Brain microvascular endothelial cell (primary cell): ENCODE results near the gene TCEANC2.

ENCODE experiments used
- DNase-seq: peaks from one replicate; pipeline ENCODE4 v3.0.0-alpha.2; 2020
- H3K27ac ChIP-seq: fragments of 250-450 bp; sonication (Bioruptor Pico); 2 replicates; pipeline ENCODE4 v1.5.1; 2020; ENCODE audit warnings: mild to moderate bottlenecking, moderate library complexity
- H3K27me3 ChIP-seq: fragments of 250-450 bp; sonication (Bioruptor Pico); replicated peaks from 2 replicates; pipeline ENCODE4 v1.5.1; 2020; ENCODE audit warnings: mild to moderate bottlenecking
- H3K36me3 ChIP-seq: fragments of 250-450 bp; sonication (Bioruptor Pico); replicated peaks from 2 replicates; pipeline ENCODE4 v1.5.1; 2020; ENCODE audit warnings: mild to moderate bottlenecking
- H3K4me3 ChIP-seq: 2 replicates; pipeline ENCODE4 v1.5.1; 2011; ENCODE audit warnings: low read depth, mild to moderate bottlenecking, control low read depth, low read length, moderate library complexity
- CTCF ChIP-seq: IDR thresholded peaks from 2 replicates; pipeline ENCODE4 v1.5.1; 2011; ENCODE audit warnings: low read depth, mild to moderate bottlenecking, moderate library complexity, low read length, control low read depth, inconsistent platforms; ENCODE audit errors: missing control alignments
- in situ Hi-C: cut with HindIII; loops from 2 replicates; pipeline ENCODE4 v1.10.0; 2017; ENCODE audit warnings: low sequenced_read_pairs, low pct_ligation_motif_present

Gene TCEANC2

GRCh38 chr1:54117815-54118563 is 64.6 kb downstream of the TCEANC2 start:
- DNase-seq = no peak
- no peaks in the 10 kb centered on the region for H3K27me3 ChIP-seq
- no peak overlapping the region for H3K4me3 ChIP-seq
- H3K36me3 ChIP-seq = no peaks in the 10 kb centered on the region
- in situ Hi-C loops = no loop called here
- no peak for TF ChIP-seq CTCF
- H3K27ac ChIP-seq = peak overlapping the region; percentile 59

GRCh38 chr1:54118704-54119103 is 65.3 kb downstream of the TCEANC2 start:
- DNase-seq = peak; percentile 89
- in situ Hi-C loops = no loop called here
- Histone ChIP-seq H3K36me3 (no peaks in the 10 kb centered on the region), H3K27me3 (no peaks in the 10 kb centered on the region), H3K27ac (peak overlapping the region; percentile 59), H3K4me3 (no peak overlapping the region)
- TF ChIP-seq CTCF = no peak

GRCh38 chr1:54120018-54120697 is 66.8 kb downstream of the TCEANC2 start:
- no peak for TF ChIP-seq CTCF
- Histone ChIP-seq H3K4me3 (no peak overlapping the region), H3K36me3 (no peaks in the 10 kb centered on the region), H3K27me3 (no peaks in the 10 kb centered on the region), H3K27ac (no peak overlapping the region)
- in situ Hi-C loops = no loop called here
- no peak for DNase-seq

- Histone ChIP-seq H3K4me3 (peak overlapping the region; percentile 31), H3K36me3 (no peaks in the 10 kb centered on the region), H3K27me3 (no peaks in the 10 kb centered on the region), H3K27ac (peak overlapping the region; percentile 38)
- no peak for DNase-seq
- in situ Hi-C loops = no loop called here
- no peak for TF ChIP-seq CTCF
Measured at GRCh38 chr1:54120698-54121481, 67.5 kb downstream of the TCEANC2 start.

GRCh38 chr1:54121482-54122134 is 68.2 kb downstream of the TCEANC2 start:
- Histone ChIP-seq H3K36me3 (no peaks in the 10 kb centered on the region), H3K27ac (peak overlapping the region; percentile 38), H3K4me3 (peak overlapping the region; percentile 31), H3K27me3 (no peaks in the 10 kb centered on the region)
- DNase-seq = peak; percentile 78
- peak; percentile 89 for TF ChIP-seq CTCF
- in situ Hi-C loops = no loop called here
